ENCODE measurements around the gene SERPINF2. TPM values are rescaled to one million over a fixed set of nuclear protein-coding genes. Genes with fewer than 3 reads are reported as not detected.

SERPINF2 gene
- total and polyA plus RNA-seq, 3 donors from 2014 or later: 15.3 to 41.9 (median 31.7) TPM

DNA sequence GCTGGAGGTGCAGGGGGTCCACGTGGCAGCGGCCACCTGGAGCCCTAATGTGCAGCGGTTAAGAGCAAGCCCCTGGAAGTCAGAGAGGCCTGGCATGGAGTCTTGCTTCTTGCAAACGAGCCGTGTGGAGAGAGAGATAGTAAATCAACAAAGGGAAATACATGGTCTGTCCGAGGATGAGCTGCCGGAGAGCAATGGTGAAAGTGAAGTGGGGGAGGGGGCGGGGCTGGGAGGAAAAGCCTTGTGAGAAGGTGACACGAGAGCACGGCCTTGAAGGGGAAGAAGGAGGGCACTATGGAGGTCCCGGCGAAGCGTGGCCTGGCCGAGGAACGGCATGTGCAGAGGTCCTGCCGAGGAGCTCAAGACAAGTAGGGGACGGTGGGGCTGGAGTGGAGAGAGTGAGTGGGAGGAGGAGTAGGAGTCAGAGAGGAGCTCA is 13.2 kb downstream of the SERPINF2 start:
- DNase-seq: peak; percentile 88
- intact Hi-C loops (cut with DNase I; ENCODE audit: low total_unique reads): no loop called here
- H3K4me1 ChIP-seq: peaks cover 30% of the 10 kb centered on the region
- H3K4me3 ChIP-seq: no peak overlapping the region
- no peaks in the 10 kb centered on the region for H3K36me3 ChIP-seq (ENCODE audit: low read depth, missing control alignments)
- 35 to 52% methylated on average over 17 of the region's 17 CpGs for WGBS, 2 donors
- no peaks in the 10 kb centered on the region for H3K9me3 ChIP-seq
- H3K27ac ChIP-seq: peak overlapping the region; percentile 74 to 76
- TF ChIP-seq, protein P1, sequence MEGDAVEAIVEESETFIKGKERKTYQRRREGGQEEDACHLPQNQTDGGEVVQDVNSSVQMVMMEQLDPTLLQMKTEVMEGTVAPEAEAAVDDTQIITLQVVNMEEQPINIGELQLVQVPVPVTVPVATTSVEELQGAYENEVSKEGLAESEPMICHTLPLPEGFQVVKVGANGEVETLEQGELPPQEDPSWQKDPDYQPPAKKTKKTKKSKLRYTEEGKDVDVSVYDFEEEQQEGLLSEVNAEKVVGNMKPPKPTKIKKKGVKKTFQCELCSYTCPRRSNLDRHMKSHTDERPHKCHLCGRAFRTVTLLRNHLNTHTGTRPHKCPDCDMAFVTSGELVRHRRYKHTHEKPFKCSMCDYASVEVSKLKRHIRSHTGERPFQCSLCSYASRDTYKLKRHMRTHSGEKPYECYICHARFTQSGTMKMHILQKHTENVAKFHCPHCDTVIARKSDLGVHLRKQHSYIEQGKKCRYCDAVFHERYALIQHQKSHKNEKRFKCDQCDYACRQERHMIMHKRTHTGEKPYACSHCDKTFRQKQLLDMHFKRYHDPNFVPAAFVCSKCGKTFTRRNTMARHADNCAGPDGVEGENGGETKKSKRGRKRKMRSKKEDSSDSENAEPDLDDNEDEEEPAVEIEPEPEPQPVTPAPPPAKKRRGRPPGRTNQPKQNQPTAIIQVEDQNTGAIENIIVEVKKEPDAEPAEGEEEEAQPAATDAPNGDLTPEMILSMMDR (IDR thresholded peaks at IDR 0.05): no peak
- no peak for TF ChIP-seq POLR2A (IDR thresholded peaks at IDR 0.05)
- no peaks in the 10 kb centered on the region for H3K27me3 ChIP-seq

- WGBS, 2 donors: 88 to 99% methylated on average over 15 of the region's 15 CpGs
- Histone ChIP-seq H3K27ac (peak overlapping the region in 1 of 2 donors; percentile 93), H3K27me3 (no peaks in the 10 kb centered on the region), H3K9me3 (no peaks in the 10 kb centered on the region), H3K4me1 (peaks cover 29% of the 10 kb centered on the region), H3K4me3 (no peak overlapping the region), H3K36me3 (ENCODE audit: low read depth, missing control alignments) (no peaks in the 10 kb centered on the region)
- intact Hi-C loops (cut with DNase I; ENCODE audit: low total_unique reads): no loop called here
- TF ChIP-seq, protein P1 (IDR thresholded peaks at IDR 0.05): no peak
- no peak for DNase-seq
These were observed 16.1 kb downstream of the SERPINF2 start for GRCh38 chr17:1758807-1759206.

DNA sequence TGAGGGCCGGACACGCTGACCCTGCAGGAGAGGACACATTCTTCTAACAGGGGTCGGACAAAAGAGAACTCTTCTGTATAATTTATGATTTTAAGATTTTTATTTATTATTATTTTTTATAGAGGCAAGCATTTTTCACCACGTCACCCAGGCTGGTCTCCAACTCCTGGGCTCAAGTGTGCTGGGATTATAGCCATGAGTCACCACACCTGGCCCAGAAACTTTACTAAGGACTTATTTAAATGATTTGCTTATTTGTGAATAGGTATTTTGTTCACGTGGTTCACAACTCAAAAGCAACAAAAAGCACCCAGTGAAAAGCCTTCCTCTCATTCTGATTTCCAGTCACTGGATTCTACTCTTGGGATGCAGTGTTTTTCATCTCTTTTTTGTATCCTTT is 16.9 kb downstream of the SERPINF2 start:
- no peaks in the 10 kb centered on the region for H3K36me3 ChIP-seq (ENCODE audit: low read depth, missing control alignments)
- no peak for DNase-seq
- intact Hi-C loops (cut with DNase I; ENCODE audit: low total_unique reads): no loop called here
- no peaks in the 10 kb centered on the region for H3K9me3 ChIP-seq
- no peaks in the 10 kb centered on the region for H3K27me3 ChIP-seq
- no peak for TF ChIP-seq POLR2A (IDR thresholded peaks at IDR 0.05)
- TF ChIP-seq, protein P1 (IDR thresholded peaks at IDR 0.05): no peak
- H3K4me1 ChIP-seq: peaks cover 35% of the 10 kb centered on the region
- no peak overlapping the region for H3K4me3 ChIP-seq
- WGBS, 2 donors: 69 to 83% methylated on average over 5 of the region's 5 CpGs
- H3K27ac ChIP-seq: peak overlapping the region in 1 of 2 donors; percentile 93

DNA sequence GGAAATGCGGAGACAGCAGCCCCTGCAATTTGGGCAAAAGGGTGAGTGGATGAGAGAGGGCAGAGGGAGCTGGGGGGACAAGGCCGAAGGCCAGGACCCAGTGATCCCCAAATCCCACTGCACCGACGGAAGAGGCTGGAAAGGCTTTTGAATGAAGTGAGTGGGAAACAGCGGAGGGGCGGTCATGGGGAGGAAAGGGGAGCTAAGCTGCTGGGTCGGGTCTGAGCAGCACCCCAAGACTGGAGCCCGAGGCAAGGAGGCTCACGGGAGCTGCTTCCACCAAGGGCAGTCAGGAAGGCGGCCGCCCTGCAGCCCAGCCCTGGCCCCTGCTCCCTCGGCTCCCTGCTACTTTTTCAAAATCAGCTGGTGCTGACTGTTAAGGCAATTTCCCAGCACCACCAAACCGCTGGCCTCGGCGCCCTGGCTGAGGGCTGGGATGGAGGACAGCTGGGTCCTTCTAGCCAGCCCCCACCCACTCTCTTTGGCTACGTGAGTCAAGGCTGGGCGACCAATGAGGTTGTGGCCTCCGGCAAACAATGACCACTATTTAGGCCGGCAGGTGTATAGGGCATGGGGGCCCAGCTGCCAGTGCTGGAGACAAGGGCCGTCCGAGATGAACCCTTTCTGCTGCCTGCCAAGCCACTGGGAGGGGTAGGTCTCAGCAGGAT is 19.7 kb downstream of the SERPINF2 start:
- H3K4me3 ChIP-seq: peak overlapping the region; percentile 56 to 70
- intact Hi-C loops (cut with DNase I; ENCODE audit: low total_unique reads): no loop called here
- peak; percentile 77 for DNase-seq
- H3K36me3 ChIP-seq (ENCODE audit: low read depth, missing control alignments): no peaks in the 10 kb centered on the region
- H3K27me3 ChIP-seq: no peaks in the 10 kb centered on the region
- no peaks in the 10 kb centered on the region for H3K9me3 ChIP-seq
- 21 to 40% methylated on average over 16 to 21 of the region's 21 CpGs for WGBS, 2 donors
- peaks cover 49% of the 10 kb centered on the region for H3K4me1 ChIP-seq
- peak overlapping the region; percentile 93 for H3K27ac ChIP-seq
- TF ChIP-seq, protein P1 (IDR thresholded peaks at IDR 0.05): no peak
- no peak for TF ChIP-seq POLR2A (IDR thresholded peaks at IDR 0.05)
